Activated T-cell treated with anti-CD3 and anti-CD28 coated beads, Interleukin-2, amount 50 U/mL, for 4 hours (primary cell): ENCODE measurements around the gene GNAI1. TPM values are rescaled to one million over a fixed set of nuclear protein-coding genes. Genes with fewer than 3 reads are reported as not detected.
A peak's percentile ranks its signal among the peaks of the same experiment; 100 is the strongest.

Experiments used
- ATAC-seq, 2 donors: fragments of 200-7000 bp; cut with Tn5 transposase; one replicate each; pipeline ENCODE4 v1.10.0; 2021
- DNase-seq: peaks from one replicate; pipeline ENCODE4 v3.0.0-alpha.2; 2020
- H3K27me3 Mint-ChIP-seq: one replicate; pipeline ENCODE4 v1.8.0; 2021; ENCODE audit warnings: low read depth, mixed read lengths
- H3K36me3 Mint-ChIP-seq: one replicate; pipeline ENCODE4 v1.8.0; 2022; ENCODE audit warnings: mixed read lengths; ENCODE audit not compliant: insufficient read depth
- H3K4me1 Mint-ChIP-seq: one replicate; pipeline ENCODE4 v1.8.0; 2021; ENCODE audit warnings: low read depth, mixed read lengths
- H3K4me3 Mint-ChIP-seq: one replicate; pipeline ENCODE4 v1.8.0; 2021; ENCODE audit warnings: mild to moderate bottlenecking, moderate library complexity, mixed read lengths
- H3K9me3 Mint-ChIP-seq: one replicate; pipeline ENCODE4 v1.8.0; 2021; ENCODE audit warnings: mixed read lengths
- total RNA-seq, 3 donors: library from RNA; stranded (reverse); gene quantifications; one replicate each; pipeline ENCODE4 v1.2.1, GENCODE V29; 2021

The GNAI1 gene
- total RNA-seq, 3 donors from 2014 or later = 2.0 to 7.2 (median 3.8) TPM

DNA sequence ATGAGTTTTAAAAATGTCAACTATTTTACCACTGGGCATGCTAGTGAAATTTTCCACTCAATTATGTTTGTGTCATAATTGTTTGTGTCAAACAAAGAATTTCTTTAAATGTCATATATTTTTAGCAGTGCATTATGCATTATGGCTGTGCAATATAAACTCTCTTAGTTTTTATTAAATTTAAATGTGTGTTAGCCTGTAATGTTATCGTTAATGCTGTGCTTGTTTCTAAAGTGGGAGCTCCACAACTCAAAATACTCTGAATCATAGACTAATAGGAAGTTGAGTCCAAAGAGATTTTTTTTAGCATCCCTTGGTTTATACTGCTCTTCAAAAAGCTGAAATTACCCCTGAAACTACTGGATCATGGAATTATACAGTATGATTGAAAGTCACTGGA lies 26.8 kb downstream of the GNAI1 start:
- ATAC-seq (no peak), DNase-seq (no peak)
- Mint-ChIP-seq H3K4me1 (no peaks in the 10 kb centered on the region), H3K9me3 (peaks cover 3% of the 10 kb centered on the region), H3K36me3 (no peaks in the 10 kb centered on the region), H3K27me3 (no peaks in the 10 kb centered on the region), H3K4me3 (no peak overlapping the region)

DNA sequence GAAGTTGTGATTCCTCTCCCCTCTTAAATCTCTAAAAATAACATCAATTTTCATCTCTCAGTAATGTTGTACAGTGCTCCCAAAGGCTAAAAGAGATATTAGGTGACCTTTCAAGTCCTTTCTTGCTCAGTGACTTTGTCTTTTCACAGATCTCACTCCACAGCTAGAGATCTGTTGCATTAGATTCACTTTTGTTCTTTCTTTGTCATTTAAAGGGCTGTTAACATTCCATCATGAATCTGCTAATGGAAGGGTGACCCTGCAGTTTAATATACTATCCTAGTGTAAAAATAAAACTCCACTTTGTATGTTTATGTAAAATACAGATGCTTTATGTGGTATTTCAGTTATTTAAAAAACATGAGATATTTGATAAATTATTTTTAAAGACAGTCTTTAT lies 30.5 kb downstream of the GNAI1 start:
- H3K9me3 Mint-ChIP-seq = peaks cover 7% of the 10 kb centered on the region
- no peaks in the 10 kb centered on the region for H3K36me3 Mint-ChIP-seq
- ATAC-seq = no peak
- no peak for DNase-seq
- no peaks in the 10 kb centered on the region for H3K4me1 Mint-ChIP-seq
- no peak overlapping the region for H3K4me3 Mint-ChIP-seq
- no peaks in the 10 kb centered on the region for H3K27me3 Mint-ChIP-seq

DNA sequence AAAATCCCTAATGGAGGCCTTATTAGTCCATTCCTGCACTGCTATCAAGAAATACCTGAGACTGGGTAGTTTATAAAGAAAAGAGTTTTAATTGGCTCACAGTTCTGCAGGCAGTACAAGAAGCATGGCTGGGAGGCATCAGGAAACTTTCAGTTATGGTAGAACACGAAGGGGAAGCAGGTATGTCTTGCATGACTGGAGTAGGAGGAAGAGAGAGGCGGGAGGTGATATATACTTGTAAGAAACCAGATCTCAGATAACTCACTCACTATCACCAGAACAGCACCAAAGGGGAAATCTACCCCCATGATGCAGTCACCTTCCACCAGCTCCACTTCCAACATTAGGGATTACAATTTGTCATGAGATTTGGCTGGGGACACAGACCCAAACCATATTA lies 35.8 kb downstream of the GNAI1 start:
- Mint-ChIP-seq H3K36me3 (no peaks in the 10 kb centered on the region), H3K4me3 (no peak overlapping the region), H3K9me3 (peaks cover 21% of the 10 kb centered on the region), H3K27me3 (no peaks in the 10 kb centered on the region), H3K4me1 (no peaks in the 10 kb centered on the region)
- ATAC-seq (no peak), DNase-seq (no peak)

DNA sequence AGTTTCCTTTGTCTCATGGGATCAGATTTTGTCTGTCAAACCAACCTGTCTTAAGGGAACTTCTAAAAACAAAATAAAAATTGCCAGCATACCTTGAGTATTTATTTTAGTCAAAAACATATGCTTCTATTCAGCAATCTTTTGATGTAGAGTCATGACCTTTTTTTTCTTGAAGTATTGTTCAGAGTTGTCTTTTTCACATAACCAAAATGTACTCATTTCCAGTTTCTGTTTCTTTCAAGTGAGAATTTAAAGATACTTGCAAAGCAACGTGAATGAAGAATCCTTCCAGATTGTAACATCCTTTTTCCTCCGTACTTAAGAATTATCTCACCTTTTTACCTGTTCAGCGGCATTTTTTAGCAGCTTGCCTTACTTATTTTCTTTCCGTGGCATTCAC lies 37.8 kb downstream of the GNAI1 start:
- peak; percentile 27 to 35 for ATAC-seq
- no peaks in the 10 kb centered on the region for H3K36me3 Mint-ChIP-seq

DNA sequence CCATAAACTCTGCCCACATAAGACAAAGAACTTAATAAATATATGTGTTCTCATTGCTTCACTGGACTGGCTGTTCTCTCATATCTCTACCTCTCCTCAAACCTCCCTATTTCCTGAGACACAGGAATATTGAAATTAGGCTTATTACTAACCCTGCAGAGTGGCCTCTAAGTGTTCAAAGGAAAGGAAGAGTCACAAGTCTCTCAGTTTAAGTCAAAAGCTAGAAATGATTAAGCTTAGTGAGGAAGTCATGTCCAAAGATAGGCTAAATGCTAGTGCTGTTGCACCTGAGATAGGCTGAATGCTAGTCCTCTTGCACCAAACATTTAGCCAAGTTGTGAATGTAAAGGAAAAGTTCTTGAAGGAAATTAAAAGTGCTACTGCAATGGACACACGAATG lies 41.1 kb downstream of the GNAI1 start:
- H3K4me3 Mint-ChIP-seq = no peak overlapping the region
- DNase-seq (no peak), ATAC-seq (peak; percentile 52 to 55)
- peaks cover 13% of the 10 kb centered on the region for H3K9me3 Mint-ChIP-seq
- no peaks in the 10 kb centered on the region for H3K36me3 Mint-ChIP-seq
- peaks cover 2% of the 10 kb centered on the region for H3K4me1 Mint-ChIP-seq
- no peaks in the 10 kb centered on the region for H3K27me3 Mint-ChIP-seq

More for the DNA sequence above, 37.8 kb downstream of the GNAI1 start:
- H3K9me3 Mint-ChIP-seq = peaks cover 21% of the 10 kb centered on the region
- no peak for DNase-seq
- no peak overlapping the region for H3K4me3 Mint-ChIP-seq
- H3K27me3 Mint-ChIP-seq = no peaks in the 10 kb centered on the region
- H3K4me1 Mint-ChIP-seq = peaks cover 2% of the 10 kb centered on the region

DNA sequence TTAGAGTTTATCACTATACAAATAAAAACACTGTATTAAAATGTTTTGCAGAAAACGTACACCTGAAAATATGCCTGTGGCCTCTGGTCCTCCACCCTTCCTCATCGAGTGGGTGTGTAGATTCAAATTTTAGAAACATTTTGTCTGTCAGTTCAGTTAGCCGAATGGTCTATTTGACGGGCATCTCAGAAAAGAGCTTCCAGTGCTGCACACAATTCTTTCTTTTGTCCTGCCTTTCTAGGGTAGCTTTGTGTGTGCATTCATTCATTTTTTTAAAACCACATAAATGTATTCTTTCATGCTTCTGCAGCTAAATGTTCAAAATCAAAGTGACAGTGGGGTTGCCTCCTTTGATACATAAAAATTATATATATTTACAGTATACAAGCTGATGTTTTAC lies 46.8 kb downstream of the GNAI1 start:
- no peak for ATAC-seq
- Mint-ChIP-seq H3K4me1 (no peaks in the 10 kb centered on the region), H3K4me3 (no peak overlapping the region), H3K36me3 (no peaks in the 10 kb centered on the region), H3K27me3 (no peaks in the 10 kb centered on the region), H3K9me3 (peaks cover 3% of the 10 kb centered on the region)
- no peak for DNase-seq

DNA sequence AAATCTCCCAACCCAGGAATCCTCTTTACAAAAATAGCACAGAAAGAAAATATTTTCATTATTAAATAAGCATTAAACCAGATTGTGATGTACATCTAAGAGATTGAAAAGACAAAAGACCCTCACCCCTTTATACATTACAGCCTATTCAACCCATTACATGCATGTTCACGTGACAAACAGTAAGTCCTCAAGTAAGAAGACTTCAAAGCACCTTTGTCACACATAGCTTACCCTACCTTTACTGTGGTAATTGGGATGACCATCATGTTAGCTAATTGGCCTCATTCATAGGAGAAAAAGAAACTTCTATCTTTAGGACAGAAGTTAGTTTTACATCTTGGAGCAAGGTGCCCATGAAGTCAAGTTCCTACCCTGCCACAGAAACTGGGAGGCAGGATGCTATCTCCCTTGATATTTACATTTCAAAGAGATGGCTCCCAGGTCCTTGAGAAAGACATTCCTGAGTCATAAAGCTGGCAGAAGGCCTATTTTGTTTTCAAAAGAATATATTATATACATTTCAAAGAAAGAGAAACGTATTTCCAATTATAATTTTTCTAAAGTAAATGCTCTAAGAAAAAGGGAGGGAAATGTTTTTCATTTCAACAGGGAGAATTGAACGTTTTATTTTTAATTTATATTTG lies 48.1 kb downstream of the GNAI1 start:
- Mint-ChIP-seq H3K36me3 (no peaks in the 10 kb centered on the region), H3K9me3 (peaks cover 6% of the 10 kb centered on the region), H3K4me1 (no peaks in the 10 kb centered on the region), H3K4me3 (no peak overlapping the region), H3K27me3 (no peaks in the 10 kb centered on the region)
- DNase-seq = no peak
- ATAC-seq = no peak

DNA sequence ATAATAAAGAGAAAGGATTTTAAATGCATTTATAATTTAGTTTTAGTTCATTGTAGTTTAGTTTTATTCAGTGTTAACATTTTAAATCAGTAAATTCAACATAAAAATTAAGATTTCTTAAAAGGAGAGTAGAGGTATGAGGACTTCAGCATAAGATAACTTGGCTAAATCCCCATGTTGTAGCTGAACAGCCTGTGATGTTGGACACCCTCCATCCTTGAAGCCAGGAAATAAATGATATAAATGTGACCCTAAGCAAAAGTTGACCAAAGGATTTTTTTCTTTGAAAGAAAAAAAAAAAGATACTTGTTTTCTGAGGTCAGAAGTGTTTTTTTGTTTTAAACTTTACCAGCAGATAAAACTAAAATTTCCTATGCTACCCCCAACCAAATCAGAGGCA lies 48.7 kb downstream of the GNAI1 start:
- ATAC-seq (no peak), DNase-seq (no peak)
- H3K36me3 Mint-ChIP-seq = no peaks in the 10 kb centered on the region
- peaks cover 6% of the 10 kb centered on the region for H3K9me3 Mint-ChIP-seq
- H3K4me1 Mint-ChIP-seq = no peaks in the 10 kb centered on the region
- no peak overlapping the region for H3K4me3 Mint-ChIP-seq
- no peaks in the 10 kb centered on the region for H3K27me3 Mint-ChIP-seq

DNA sequence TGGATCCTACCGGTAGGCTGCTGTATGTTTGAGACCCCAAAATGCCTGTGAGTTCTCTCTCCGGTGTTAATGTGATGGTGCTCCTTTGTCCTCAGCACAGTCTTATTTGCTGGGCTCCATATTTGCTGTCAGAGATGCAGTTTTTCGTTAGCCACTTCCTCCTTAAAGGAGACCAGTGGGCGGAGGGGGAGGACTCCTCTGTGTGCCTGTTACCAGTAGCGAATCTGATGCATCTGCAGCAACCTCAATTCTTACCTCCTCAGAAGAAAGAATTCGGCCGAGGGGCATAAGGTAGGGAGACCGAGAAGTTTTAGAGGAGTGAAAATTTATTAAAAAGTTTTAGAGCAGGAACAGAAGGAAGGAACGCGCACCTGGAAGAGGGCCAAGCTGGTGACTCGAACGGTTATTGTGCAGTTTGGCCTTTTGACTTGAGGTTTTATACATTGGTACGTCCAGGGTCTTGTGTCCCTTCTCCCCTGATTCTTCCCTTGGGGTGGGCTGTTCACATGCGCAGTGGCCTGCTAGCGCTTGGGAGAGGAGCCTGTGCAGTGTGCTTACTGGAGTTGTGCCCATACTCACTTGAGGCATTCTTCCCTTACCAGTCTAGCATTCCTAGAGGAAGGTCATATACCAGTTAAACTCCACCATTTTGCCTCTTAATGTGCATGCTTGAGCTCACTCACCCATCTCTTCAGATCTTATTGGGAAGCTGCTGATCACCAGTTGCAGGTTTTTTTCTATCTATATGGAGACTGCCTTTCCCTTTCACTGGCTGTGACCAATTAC lies 49.5 kb downstream of the GNAI1 start:
- no peaks in the 10 kb centered on the region for H3K4me1 Mint-ChIP-seq
- peaks cover 6% of the 10 kb centered on the region for H3K9me3 Mint-ChIP-seq
- H3K36me3 Mint-ChIP-seq = no peaks in the 10 kb centered on the region
- DNase-seq (no peak), ATAC-seq (no peak)
- no peak overlapping the region for H3K4me3 Mint-ChIP-seq
- H3K27me3 Mint-ChIP-seq = no peaks in the 10 kb centered on the region

DNA sequence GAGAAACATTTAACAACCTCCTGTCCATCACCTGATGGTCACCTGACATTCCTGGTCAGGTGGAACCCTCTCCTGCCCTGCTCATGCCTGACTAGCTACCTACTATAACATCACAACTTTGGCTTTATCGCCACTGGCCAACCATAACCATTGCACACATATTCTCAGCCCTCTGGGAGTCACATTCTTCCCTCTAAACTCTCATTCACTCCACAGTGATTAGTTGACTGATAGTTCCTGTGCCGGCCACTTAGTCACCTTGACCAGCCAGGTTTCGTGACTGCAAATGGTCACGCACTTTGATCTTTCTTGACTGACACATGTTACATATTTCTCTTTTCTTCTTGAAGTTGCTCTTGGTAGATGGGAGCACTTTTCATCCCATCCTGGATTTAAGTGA lies 50.1 kb downstream of the GNAI1 start:
- H3K4me1 Mint-ChIP-seq = no peaks in the 10 kb centered on the region
- H3K4me3 Mint-ChIP-seq = no peak overlapping the region
- no peaks in the 10 kb centered on the region for H3K27me3 Mint-ChIP-seq
- H3K9me3 Mint-ChIP-seq = peaks cover 6% of the 10 kb centered on the region
- H3K36me3 Mint-ChIP-seq = no peaks in the 10 kb centered on the region
- no peak for DNase-seq
- no peak for ATAC-seq

DNA sequence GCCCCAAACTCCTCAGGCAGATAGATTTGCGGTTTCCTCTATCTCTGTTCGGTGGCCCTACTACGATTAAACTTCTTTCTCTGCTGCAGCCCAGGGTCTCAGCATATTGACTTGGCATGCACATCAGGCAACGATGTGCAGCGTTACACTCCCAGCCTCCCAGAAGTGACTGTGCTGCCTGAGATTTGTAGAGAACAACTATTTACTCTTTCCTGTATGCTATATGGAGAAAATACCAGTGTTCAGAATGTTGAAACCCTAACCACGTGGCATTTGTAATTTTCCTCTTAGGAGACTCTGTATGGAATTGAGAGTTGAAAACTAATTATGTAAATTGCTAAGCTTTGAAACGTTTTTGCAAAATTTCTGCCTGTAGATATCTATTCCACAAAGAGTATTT lies 50.9 kb downstream of the GNAI1 start:
- H3K9me3 Mint-ChIP-seq = peaks cover 6% of the 10 kb centered on the region
- no peaks in the 10 kb centered on the region for H3K27me3 Mint-ChIP-seq
- no peak overlapping the region for H3K4me3 Mint-ChIP-seq
- DNase-seq (no peak), ATAC-seq (no peak)
- no peaks in the 10 kb centered on the region for H3K4me1 Mint-ChIP-seq
- H3K36me3 Mint-ChIP-seq = no peaks in the 10 kb centered on the region

DNA sequence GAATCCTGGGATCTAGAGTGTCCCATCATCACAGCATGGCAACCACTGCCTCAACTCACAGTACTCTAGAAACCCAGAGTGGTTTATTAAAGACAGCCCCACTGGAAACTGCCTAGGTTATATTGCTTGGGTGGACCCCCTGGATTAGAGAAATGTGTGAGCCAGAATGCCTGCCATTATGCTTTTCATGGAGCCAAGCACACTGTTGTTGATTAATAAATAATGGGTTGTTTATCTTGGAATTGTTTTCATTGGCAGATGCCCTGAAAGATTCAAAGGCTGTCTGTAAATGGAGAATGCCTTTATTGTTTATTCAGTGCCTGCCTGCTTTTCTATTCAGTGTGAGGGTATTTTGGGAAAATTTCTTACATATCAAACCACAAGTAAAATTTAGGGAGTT lies 52.1 kb downstream of the GNAI1 start:
- H3K4me1 Mint-ChIP-seq = no peaks in the 10 kb centered on the region
- H3K27me3 Mint-ChIP-seq = no peaks in the 10 kb centered on the region
- H3K36me3 Mint-ChIP-seq = no peaks in the 10 kb centered on the region
- ATAC-seq (no peak), DNase-seq (no peak)
- H3K4me3 Mint-ChIP-seq = no peak overlapping the region
- peaks cover 6% of the 10 kb centered on the region for H3K9me3 Mint-ChIP-seq

DNA sequence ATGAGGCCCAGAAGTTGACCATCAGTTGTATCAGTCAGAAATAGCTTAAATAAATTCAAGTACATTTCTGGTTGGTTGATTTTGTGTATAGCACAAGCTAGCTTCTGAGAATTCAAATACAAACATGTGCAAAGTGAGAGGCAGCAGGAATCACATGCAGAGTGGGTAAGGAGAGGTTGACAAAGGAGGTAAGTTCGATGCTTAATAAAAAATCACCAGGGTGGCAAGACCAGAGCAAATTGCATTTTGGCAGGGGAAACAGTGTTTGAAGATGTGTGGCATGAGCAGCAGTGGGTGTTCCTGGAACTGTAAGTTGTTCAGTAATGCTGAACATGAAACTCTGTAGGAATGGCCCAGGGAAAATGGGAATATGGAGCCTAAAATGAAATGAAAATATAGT lies 52.6 kb downstream of the GNAI1 start:
- Mint-ChIP-seq H3K36me3 (no peaks in the 10 kb centered on the region), H3K4me3 (no peak overlapping the region), H3K27me3 (no peaks in the 10 kb centered on the region), H3K9me3 (peaks cover 6% of the 10 kb centered on the region), H3K4me1 (no peaks in the 10 kb centered on the region)
- ATAC-seq (no peak), DNase-seq (no peak)

DNA sequence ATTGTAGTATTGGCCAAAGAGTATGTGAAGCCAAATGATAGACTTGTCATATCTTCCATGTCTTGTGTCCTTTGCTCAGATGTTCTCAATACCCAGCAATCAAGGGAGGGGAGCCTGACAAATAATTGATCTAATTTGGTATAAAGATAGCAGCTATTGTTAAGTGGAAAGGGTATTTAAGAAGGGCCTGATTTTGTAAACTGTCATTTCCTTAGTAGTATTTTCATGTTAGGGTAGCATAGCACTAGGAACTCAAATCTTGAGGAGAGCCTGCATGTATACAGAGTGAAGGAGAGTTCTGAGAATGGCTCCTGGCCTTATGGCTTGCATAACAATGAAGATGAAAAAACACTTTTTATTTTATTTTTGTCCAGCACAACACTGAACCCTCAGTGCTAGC lies 53.1 kb downstream of the GNAI1 start:
- no peaks in the 10 kb centered on the region for H3K36me3 Mint-ChIP-seq
- no peak overlapping the region for H3K4me3 Mint-ChIP-seq
- H3K27me3 Mint-ChIP-seq = no peaks in the 10 kb centered on the region
- H3K9me3 Mint-ChIP-seq = peaks cover 6% of the 10 kb centered on the region
- DNase-seq = no peak
- H3K4me1 Mint-ChIP-seq = no peaks in the 10 kb centered on the region
- ATAC-seq = no peak

DNA sequence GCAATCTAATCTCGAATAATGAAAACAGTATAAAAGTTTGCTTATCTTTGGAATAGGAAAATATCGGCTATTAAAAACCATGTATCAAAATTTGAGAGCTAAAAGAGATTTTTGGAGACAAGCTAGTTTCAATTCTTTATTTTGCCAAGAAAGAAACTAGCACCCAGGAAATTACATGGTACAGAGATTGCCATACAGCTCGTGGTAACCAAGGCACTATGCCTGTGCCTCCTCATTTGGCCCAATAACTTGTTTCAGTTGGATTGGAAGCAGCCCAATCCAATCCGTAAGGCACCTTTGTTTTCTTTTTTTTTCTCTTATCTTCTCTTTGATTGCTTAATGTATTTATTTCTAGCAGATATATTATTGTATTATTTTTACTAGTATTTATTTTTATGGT lies 55.0 kb downstream of the GNAI1 start:
- Mint-ChIP-seq H3K4me1 (no peaks in the 10 kb centered on the region), H3K9me3 (peaks cover 6% of the 10 kb centered on the region), H3K27me3 (no peaks in the 10 kb centered on the region), H3K4me3 (no peak overlapping the region), H3K36me3 (no peaks in the 10 kb centered on the region)
- DNase-seq (no peak), ATAC-seq (no peak)
